ENCODE results near the gene AKAP6.

- TF ChIP-seq POLR2AphosphoS5 (IDR thresholded peaks at IDR 0.05; ENCODE audit: low read depth, low read length) (no peak), TAF1 (IDR thresholded peaks at IDR 0.05; ENCODE audit: borderline replicate concordance, low read depth, low read length) (no peak), POLR2A (IDR thresholded peaks at IDR 0.05; ENCODE audit: low read depth, low read length) (no peak)
These were observed 517.8 kb downstream of the AKAP6 start for GRCh38 chr14:32846821-32847365.
